Muscle layer of colon (tissue), 2 donors: ENCODE measurements around the gene ZIK1.

Experiments
- H3K27ac ChIP-seq: one replicate; pipeline ENCODE4 v1.7.0; 2013; ENCODE audit warnings: low read depth, mild to moderate bottlenecking, low read length, moderate library complexity
- H3K27me3 ChIP-seq, 2 donors: one replicate each; pipeline ENCODE4 v1.7.0; 2013; ENCODE audit warnings: low read length in 2 of 2, mild to moderate bottlenecking in 2 of 2; ENCODE audit not compliant: insufficient read depth in 2 of 2, control insufficient read depth in 1 of 2
- H3K36me3 ChIP-seq: one replicate; pipeline ENCODE4 v1.7.0; 2013; ENCODE audit warnings: mild to moderate bottlenecking, low read length; ENCODE audit not compliant: insufficient read depth
- H3K4me1 ChIP-seq: one replicate; pipeline ENCODE4 v1.7.0; 2013; ENCODE audit warnings: mild to moderate bottlenecking, low read length; ENCODE audit not compliant: insufficient read depth
- H3K4me3 ChIP-seq, 2 donors: one replicate each; pipeline ENCODE4 v1.7.0; 2013; ENCODE audit warnings: low read length in 2 of 2, low read depth in 1 of 2, mild to moderate bottlenecking in 1 of 2, moderate library complexity in 1 of 2
- H3K9ac ChIP-seq: one replicate; pipeline ENCODE4 v1.7.0; 2013; ENCODE audit warnings: low read length
- H3K9me3 ChIP-seq: one replicate; pipeline ENCODE4 v1.7.0; 2013; ENCODE audit warnings: mild to moderate bottlenecking, low read length
- donor health status: abdominal sarcoma.
- donor health status: Adenocarcinoma of cecum.

Gene ZIK1

DNA sequence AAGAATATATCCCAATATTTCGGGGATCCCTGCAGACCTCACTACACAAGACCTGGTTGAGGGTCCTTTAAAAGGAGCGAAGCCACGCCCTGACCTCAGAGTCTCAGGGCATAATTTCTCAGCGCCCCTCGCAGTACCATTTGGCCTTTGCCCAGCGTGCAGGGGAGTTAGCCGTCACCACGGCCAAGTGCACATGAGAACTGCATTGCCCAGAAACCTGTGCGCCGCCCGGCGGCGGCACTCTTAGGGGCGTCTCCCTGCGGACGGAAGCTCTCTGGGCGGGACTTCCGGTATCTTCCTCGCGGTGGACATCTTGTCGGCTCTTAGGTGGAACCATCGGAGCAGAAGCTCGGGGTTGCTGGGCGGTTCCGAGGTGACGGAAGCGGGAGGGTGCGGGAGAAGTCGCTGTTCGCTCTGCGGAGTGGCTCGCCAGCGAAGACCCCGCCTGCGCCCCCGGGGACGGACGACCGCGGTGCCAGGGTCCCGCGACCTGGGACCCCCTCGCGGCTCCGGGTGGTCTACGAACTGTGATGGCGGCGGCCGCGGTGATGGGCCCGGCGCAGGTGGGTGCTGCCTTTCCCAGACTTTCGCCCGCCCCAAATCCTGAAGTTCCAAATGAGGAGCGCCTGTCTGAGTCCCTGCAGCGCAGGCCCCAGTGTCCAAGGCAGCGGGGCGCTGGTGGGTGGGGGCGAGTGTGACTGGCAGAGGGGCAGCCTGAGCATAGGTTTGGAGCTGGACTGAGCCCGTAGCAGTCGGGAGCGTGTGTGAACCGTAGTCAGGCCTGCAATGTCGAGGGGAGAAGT is 30.2 kb downstream of the ZIK1 start, which contains the start of gene ZNF134:
ZNF134 (plus strand) TSS at position 302 of the 803 bp plus-strand sequence. CDS start 5,227 bp downstream, outside the sequence.
- peaks cover 15% of the 10 kb centered on the region for H3K4me1 ChIP-seq
- H3K4me3 ChIP-seq, result peak within 1 kb of the TSS; percentile 94 to 97
- peak within 1 kb of the TSS; percentile 31 for H3K9ac ChIP-seq
- H3K27me3 ChIP-seq, result no peaks in the 10 kb centered on the region
- H3K9me3 ChIP-seq, result peaks cover 45% of the 10 kb centered on the region
- H3K36me3 ChIP-seq, result peaks cover 34% of the 10 kb centered on the region
- H3K27ac ChIP-seq, result peak within 1 kb of the TSS; percentile 65

DNA sequence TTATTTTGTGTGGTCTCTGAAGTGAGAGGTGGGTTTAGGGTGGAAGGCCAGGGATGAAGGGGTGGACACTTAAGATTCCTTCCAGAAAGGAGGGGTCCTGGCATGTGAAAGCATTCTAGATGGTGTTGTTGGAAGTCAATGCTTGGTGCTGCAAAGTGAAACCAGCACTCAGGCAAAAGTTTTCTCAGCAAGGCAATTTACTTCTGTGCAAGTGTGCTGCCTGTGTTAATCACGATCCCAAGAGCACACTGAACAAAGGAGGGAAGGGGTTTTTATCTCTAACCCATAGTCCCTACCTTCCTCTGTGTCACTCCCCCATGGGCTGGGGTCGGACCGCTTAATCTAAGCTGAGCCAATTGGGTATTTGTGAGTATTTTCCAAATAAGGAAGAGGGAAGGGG is 31.4 kb downstream of the ZIK1 start:
- Histone ChIP-seq H3K4me1 (peaks cover 15% of the 10 kb centered on the region), H3K9ac (no peak overlapping the region), H3K9me3 (peaks cover 57% of the 10 kb centered on the region), H3K4me3 (peak overlapping the region; percentile 2 to 94), H3K27ac (no peak overlapping the region), H3K36me3 (peaks cover 46% of the 10 kb centered on the region), H3K27me3 (no peaks in the 10 kb centered on the region)

DNA sequence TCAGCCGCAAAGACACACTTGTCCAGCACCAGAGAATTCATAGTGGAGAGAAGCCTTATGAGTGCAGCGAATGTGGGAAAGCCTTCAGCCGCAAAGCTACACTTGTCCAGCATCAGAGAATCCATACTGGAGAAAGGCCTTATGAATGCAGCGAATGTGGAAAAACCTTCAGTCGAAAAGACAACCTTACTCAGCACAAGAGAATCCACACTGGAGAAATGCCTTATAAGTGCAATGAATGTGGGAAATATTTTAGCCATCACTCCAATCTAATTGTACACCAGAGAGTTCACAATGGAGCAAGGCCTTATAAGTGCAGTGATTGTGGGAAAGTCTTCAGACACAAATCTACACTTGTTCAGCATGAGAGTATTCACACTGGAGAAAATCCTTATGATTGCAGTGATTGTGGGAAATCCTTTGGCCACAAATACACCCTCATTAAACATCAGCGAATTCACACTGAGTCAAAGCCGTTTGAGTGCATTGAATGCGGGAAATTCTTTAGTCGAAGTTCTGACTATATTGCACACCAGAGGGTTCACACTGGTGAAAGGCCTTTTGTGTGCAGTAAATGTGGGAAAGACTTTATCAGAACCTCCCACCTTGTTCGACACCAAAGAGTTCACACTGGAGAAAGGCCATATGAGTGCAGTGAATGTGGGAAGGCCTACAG is 36.9 kb downstream of the ZIK1 start:
- peak overlapping the region; percentile 0 to 44 for H3K4me3 ChIP-seq
- no peak overlapping the region for H3K9ac ChIP-seq
- no peaks in the 10 kb centered on the region for H3K4me1 ChIP-seq
- no peak overlapping the region for H3K27ac ChIP-seq
- H3K36me3 ChIP-seq, result peaks cover 81% of the 10 kb centered on the region
- H3K27me3 ChIP-seq, result no peaks in the 10 kb centered on the region
- H3K9me3 ChIP-seq, result peaks cover 90% of the 10 kb centered on the region

DNA sequence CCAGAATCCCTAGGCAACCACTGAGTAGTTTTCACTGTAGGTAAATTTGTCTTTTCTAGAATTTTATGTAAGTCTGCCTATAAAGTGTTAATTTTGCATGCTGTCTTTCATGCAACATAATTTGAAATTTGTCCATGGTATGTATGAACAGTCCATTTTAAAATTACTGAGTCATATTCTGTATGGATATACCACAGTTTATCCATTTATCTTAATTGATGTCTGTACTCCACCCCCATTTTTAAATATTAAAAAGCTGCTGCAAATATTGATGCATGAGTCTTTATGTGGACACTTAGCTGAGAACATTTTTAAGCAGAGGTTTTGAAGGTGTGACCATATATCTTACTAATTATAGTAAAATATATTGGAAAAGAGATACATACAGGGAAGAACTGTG is 39.1 kb downstream of the ZIK1 start:
- Histone ChIP-seq H3K9ac (no peak overlapping the region), H3K27ac (no peak overlapping the region), H3K36me3 (peaks cover 59% of the 10 kb centered on the region), H3K4me1 (no peaks in the 10 kb centered on the region), H3K9me3 (peaks cover 80% of the 10 kb centered on the region), H3K27me3 (no peaks in the 10 kb centered on the region), H3K4me3 (peak overlapping the region in 1 of 2 donors; percentile 44)

DNA sequence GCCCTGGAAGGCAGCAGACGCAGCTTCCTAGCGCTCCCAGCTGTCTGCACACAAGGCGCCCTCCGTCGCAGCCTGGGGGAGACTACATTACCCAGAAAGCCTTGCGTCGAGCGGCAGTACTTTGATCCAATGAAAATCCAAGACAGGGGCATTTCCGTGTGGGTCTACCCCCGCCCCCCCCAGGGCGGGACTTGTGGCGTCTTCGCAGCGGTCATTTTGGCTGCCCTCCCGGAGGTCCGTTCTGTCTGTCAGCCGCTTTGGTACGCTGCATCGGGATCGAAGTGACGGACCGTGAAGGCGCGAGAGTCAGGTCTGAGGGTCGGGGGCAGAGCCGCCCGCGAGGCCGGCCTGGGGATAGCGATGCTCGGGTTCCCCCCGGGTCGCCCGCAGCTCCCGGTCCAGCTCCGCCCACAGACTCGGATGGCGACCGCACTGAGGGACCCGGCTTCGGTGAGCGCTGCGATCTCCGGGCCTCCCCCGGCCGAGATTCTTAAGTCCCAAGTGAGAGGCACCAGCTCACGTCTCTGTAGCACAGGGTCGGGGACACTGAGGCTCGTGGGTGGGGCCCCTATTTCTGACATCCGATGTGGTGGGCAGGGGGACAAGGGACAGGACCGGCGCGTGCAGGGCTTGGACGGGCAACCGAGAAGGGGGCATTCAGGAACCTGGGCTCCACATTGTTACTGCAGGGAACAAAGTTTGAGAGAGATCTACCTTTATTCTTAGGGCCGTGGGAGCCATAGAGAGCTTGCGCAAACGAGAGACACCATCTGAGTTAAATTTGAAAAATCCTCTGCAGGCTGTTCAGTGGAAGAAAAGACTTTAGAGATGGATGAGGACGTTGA is 49.3 kb downstream of the ZIK1 start, which contains the start of gene ZNF211:
ZNF211 (plus strand) TSS at position 182 of the 845 bp plus-strand sequence; CDS start at position 361, 179 bp downstream.
- peaks cover 17% of the 10 kb centered on the region for H3K36me3 ChIP-seq
- peak within 1 kb of the TSS; percentile 41 for H3K27ac ChIP-seq
- H3K4me1 ChIP-seq, result peaks cover 6% of the 10 kb centered on the region
- H3K4me3 ChIP-seq, result peak within 1 kb of the TSS; percentile 75 to 90
- H3K9me3 ChIP-seq, result peaks cover 25% of the 10 kb centered on the region
- H3K27me3 ChIP-seq, result no peaks in the 10 kb centered on the region
- H3K9ac ChIP-seq, result peak within 1 kb of the TSS; percentile 65

DNA sequence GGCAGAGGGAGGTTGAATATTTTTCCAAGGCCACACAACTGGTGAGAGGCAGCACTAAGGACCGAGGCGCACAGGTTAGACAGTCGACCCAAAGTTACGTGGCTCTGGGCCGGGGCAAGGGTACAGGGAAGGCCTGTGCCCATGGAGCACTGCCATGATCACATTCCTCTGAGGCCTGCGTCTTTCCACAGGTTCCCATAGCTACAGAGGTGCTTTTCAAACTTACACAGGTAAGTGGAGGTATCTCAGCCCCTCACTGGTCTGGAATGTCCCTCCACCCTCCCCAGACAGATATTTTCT is 49.8 kb downstream of the ZIK1 start:
- peak overlapping the region; percentile 75 to 90 for H3K4me3 ChIP-seq
- H3K9ac ChIP-seq, result peak overlapping the region; percentile 65
- H3K4me1 ChIP-seq, result peaks cover 6% of the 10 kb centered on the region
- H3K36me3 ChIP-seq, result peaks cover 17% of the 10 kb centered on the region
- H3K9me3 ChIP-seq, result peaks cover 25% of the 10 kb centered on the region
- H3K27ac ChIP-seq, result no peak overlapping the region
- no peaks in the 10 kb centered on the region for H3K27me3 ChIP-seq

DNA sequence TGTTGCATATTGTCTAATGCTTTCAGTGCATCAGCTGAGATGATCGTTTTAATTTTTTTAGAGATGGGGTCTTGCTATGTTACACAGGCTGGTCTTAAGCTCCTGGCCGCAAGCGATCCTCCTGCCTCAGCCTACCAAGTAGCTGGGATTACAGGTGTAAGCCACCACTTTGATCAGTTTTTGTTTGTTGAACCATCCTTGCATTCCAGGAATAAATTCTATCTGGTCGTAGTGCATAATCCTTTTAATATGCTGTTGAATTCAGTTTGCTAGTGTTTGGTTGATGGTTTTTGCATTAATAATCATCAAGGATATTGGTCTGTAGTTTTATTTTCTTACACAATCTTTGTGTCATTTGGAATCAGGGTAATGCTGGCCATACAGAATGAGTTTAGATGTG is 53.4 kb downstream of the ZIK1 start:
- Histone ChIP-seq H3K27ac (no peak overlapping the region), H3K9ac (no peak overlapping the region), H3K4me3 (peak overlapping the region in 1 of 2 donors; percentile 9), H3K9me3 (peaks cover 50% of the 10 kb centered on the region), H3K27me3 (no peaks in the 10 kb centered on the region), H3K4me1 (peaks cover 6% of the 10 kb centered on the region), H3K36me3 (peaks cover 47% of the 10 kb centered on the region)

DNA sequence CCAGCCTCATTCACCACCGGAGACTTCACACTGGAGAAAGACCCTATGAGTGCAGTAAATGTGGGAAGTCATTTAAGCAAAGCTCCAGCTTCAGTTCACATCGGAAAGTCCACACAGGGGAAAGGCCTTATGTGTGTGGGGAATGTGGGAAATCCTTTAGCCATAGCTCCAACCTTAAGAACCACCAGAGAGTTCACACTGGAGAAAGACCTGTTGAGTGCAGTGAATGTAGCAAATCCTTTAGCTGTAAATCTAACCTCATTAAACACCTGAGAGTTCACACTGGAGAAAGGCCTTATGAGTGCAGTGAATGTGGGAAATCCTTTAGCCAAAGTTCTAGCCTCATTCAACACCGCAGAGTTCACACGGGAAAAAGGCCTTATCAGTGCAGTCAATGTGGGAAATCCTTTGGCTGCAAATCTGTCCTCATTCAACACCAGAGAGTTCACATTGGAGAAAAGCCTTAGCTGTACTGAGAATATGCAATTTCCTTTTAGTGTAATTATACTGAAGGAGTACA is 57.8 kb downstream of the ZIK1 start:
- H3K4me1 ChIP-seq, result no peaks in the 10 kb centered on the region
- no peak overlapping the region for H3K27ac ChIP-seq
- peaks cover 37% of the 10 kb centered on the region for H3K36me3 ChIP-seq
- H3K9me3 ChIP-seq, result peaks cover 51% of the 10 kb centered on the region
- no peaks in the 10 kb centered on the region for H3K27me3 ChIP-seq
- peak overlapping the region in 1 of 2 donors; percentile 23 for H3K4me3 ChIP-seq
- no peak overlapping the region for H3K9ac ChIP-seq

DNA sequence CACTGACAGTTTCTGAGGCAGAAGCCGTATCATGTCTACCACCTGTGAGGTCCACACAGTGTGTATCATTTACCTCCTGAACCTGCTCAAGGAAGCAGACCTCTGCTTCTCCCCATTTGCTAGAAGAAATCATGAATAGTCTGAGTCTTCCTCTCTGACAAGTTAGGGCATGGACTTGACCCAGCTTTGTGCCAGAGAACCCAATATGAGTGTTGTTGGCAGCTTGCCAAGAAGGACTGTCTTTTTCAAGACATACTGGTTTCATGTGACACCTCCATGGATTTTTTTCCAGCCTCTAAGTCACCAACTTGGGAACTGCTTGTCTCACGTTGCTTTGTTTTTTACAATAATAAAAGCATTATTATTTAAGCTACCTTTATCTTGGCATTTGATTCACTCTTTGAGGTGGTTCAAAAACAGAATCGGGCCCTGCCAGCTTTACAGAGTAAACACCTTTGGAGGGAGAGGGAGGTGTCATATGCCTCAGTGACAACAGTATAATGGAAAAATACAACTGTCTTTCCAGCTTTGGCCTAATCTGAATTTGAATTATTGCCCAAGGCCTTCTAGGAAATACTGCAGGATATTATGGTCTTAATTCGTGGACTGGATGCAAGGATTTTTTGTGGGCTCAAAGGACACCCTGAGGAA is 58.6 kb downstream of the ZIK1 start:
- Histone ChIP-seq H3K4me1 (no peaks in the 10 kb centered on the region), H3K9ac (no peak overlapping the region), H3K4me3 (peak overlapping the region in 1 of 2 donors; percentile 1), H3K27ac (no peak overlapping the region), H3K9me3 (peaks cover 44% of the 10 kb centered on the region), H3K36me3 (peaks cover 37% of the 10 kb centered on the region), H3K27me3 (no peaks in the 10 kb centered on the region)
